ENCODE measurements around the gene STIP1. TPM values are rescaled to one million over a fixed set of nuclear protein-coding genes. Genes with fewer than 3 reads are reported as not detected.

The STIP1 gene
- total RNA-seq, 1 donor from 2014 or later = 209 TPM

DNA sequence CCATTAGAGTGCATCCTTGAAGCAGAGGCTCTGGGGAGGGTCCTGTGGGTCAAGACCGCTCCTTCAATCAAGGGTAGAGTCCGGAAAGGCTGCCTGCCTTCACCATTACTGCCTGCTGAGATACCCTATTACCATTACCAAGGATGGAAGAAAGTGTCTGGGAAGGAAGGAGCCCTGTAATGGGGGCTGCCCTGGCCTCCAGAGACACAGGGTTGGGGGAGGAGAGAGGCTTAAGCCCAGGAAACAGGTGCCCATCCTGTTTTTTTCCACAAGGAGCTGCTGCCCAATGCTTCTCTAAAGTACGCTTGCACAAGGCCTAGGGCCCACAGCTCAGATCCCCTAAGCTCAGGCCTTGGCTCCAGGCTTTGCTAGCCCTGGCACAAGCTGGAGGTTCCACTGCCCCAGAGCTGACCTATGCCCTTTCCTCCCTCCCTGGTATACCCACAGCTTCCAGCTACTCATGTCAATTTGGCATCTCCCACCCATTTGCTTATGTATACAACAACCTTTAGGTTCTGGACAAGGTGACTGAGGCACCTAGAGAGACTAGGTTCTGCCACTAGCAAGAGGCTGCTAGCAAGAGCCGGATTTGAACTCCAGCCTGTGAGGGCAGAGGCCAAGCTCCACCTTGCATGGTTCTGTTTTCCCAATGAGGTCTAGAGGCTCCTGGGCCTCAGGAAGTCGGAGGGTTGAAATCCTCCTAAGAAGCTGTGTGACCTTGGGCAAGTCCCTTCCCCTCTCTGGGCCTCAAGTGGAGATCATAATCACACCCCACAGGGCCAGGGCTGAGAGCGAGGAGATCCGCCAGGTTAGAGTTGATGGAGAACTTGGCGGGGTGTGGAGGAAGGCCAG is 63.8 kb downstream of the STIP1 start:
- no peak for DNase-seq (ENCODE audit: low spot score, unreplicated experiment)
- Mint-ChIP-seq H3K27ac (no peak overlapping the region), H3K9me3 (ENCODE audit: low read depth) (no peaks in the 10 kb centered on the region), H3K4me3 (ENCODE audit: low read depth) (peak overlapping the region; percentile 33), H3K27me3 (peaks cover 3% of the 10 kb centered on the region), H3K4me1 (ENCODE audit: low read depth) (peaks cover 11% of the 10 kb centered on the region), H3K36me3 (ENCODE audit: insufficient read depth) (no peaks in the 10 kb centered on the region)
- TF ChIP-seq, protein P1, sequence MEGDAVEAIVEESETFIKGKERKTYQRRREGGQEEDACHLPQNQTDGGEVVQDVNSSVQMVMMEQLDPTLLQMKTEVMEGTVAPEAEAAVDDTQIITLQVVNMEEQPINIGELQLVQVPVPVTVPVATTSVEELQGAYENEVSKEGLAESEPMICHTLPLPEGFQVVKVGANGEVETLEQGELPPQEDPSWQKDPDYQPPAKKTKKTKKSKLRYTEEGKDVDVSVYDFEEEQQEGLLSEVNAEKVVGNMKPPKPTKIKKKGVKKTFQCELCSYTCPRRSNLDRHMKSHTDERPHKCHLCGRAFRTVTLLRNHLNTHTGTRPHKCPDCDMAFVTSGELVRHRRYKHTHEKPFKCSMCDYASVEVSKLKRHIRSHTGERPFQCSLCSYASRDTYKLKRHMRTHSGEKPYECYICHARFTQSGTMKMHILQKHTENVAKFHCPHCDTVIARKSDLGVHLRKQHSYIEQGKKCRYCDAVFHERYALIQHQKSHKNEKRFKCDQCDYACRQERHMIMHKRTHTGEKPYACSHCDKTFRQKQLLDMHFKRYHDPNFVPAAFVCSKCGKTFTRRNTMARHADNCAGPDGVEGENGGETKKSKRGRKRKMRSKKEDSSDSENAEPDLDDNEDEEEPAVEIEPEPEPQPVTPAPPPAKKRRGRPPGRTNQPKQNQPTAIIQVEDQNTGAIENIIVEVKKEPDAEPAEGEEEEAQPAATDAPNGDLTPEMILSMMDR (IDR thresholded peaks at IDR 0.05; ENCODE audit: unreplicated experiment) = no peak

DNA sequence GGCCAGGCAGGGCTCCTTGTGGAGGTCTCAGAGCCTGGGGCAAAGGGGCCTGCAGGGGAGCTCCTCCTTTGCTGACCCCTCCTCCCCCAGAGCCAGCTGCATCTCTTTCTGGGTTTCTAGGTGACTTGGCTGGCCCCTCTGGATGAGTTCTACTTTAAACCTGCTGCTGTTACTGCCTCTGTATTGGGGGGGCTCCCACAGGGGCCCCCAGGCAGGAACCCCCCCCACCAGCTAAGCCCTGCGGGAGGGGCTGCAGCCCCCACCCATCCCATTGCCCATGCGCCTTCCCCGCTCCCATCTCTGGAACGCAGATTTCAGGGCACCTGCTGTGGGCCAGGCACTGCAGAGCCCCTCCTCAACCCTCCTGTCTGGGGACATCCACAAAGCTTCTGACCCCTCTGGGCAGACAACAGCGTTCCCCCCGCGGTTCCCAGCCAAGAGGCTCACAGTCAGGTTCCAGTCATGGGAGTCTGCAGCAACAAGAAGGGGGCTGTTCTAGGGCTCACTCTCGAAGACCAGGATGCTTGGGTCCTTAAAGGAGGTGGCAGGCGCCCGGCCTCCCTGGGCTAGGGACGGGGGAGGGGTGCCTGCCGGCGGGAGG is 64.5 kb downstream of the STIP1 start:
- no peak overlapping the region for H3K27ac Mint-ChIP-seq
- H3K4me1 Mint-ChIP-seq (ENCODE audit: low read depth) = peaks cover 11% of the 10 kb centered on the region
- H3K9me3 Mint-ChIP-seq (ENCODE audit: low read depth) = no peaks in the 10 kb centered on the region
- peaks cover 3% of the 10 kb centered on the region for H3K27me3 Mint-ChIP-seq
- no peaks in the 10 kb centered on the region for H3K36me3 Mint-ChIP-seq (ENCODE audit: insufficient read depth)
- TF ChIP-seq, protein P1 (IDR thresholded peaks at IDR 0.05; ENCODE audit: unreplicated experiment) = no peak
- peak overlapping the region; percentile 44 for H3K4me3 Mint-ChIP-seq (ENCODE audit: low read depth)
- DNase-seq (ENCODE audit: low spot score, unreplicated experiment) = no peak

DNA sequence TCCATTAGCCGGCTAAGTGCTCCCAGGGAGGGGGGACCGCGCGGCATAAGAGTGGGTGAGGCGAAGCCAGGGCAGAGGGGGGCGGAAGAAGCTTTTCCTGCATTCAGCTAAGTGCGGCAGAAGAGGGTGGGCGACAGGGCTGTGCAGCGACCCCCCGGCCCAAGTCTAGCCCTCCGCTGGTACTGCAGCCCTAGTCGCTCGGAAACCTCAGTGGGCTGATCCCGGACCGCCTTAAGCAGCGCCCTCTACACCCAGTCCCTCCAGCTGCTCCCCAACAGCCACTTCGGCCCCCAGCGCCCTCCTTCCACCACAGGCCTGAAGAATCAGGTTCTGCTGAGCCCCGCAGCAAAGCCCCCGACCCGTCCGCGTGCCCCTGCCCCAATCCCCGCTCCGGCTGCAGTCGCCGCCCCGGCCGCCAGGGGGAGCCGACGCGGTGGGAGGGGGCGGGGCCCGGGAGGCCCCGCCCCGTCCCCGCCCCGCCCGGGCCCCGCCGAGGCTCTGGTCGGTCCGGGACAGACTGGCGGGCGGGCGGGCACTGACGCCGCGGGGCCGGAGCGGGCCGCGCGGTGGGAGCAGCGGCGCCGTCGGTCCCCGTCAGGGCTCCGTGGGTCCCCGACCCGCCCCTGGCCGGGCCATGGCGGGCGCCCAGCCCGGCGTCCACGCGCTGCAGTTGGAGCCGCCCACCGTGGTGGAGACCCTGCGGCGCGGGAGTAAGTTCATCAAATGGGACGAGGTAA is 65.2 kb downstream of the STIP1 start, which contains the start of gene PLCB3:
PLCB3 (plus strand) TSS at position 515 of the 737 bp plus-strand sequence; CDS start at position 635, 120 bp downstream.
- peaks cover 11% of the 10 kb centered on the region for H3K4me1 Mint-ChIP-seq (ENCODE audit: low read depth)
- peaks cover 3% of the 10 kb centered on the region for H3K27me3 Mint-ChIP-seq
- TF ChIP-seq, protein P1 (IDR thresholded peaks at IDR 0.05; ENCODE audit: unreplicated experiment) = peak; percentile 79
- H3K4me3 Mint-ChIP-seq (ENCODE audit: low read depth) = peak within 1 kb of the TSS; percentile 82
- no peaks in the 10 kb centered on the region for H3K36me3 Mint-ChIP-seq (ENCODE audit: insufficient read depth)
- no peaks in the 10 kb centered on the region for H3K9me3 Mint-ChIP-seq (ENCODE audit: low read depth)
- DNase-seq (ENCODE audit: low spot score, unreplicated experiment) = peak; percentile 66
- H3K27ac Mint-ChIP-seq = no peak within 1 kb of the TSS

DNA sequence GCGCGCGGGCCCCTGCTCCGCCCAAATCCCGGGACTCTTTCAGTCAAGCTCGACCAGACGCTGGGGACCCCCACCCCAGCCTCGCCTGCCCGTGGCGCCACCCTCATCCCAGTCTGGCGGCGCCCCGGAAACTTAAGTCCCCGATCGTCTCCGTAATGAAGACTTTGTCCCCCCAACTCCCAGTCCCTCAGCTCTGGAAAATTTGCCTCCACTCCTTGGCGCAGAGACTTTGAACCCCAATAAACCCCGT is 65.7 kb downstream of the STIP1 start:
- Mint-ChIP-seq H3K27ac (no peak overlapping the region), H3K4me3 (ENCODE audit: low read depth) (peak overlapping the region; percentile 82), H3K36me3 (ENCODE audit: insufficient read depth) (no peaks in the 10 kb centered on the region), H3K4me1 (ENCODE audit: low read depth) (peaks cover 11% of the 10 kb centered on the region), H3K27me3 (peaks cover 3% of the 10 kb centered on the region), H3K9me3 (ENCODE audit: low read depth) (no peaks in the 10 kb centered on the region)
- DNase-seq (ENCODE audit: low spot score, unreplicated experiment) = no peak
- TF ChIP-seq, protein P1 (IDR thresholded peaks at IDR 0.05; ENCODE audit: unreplicated experiment) = no peak

Measured in progenitor cell of endocrine pancreas (in vitro differentiated cells).